SJSA1 (cell line): Measurements from ENCODE around the gene CCDC78. TPM values are rescaled to one million over a fixed set of nuclear protein-coding genes. Genes with fewer than 3 reads are reported as not detected.

ENCODE experiments used
- DNase-seq, 2 experiments: peaks; one replicate each; pipeline ENCODE4 v3.0.0-alpha.2; 2015 to 2020; ENCODE audit warnings: low spot score in 2 of 2, low read depth in 1 of 2
- H3K27ac ChIP-seq: fragments of 250-450 bp; sonication (Bioruptor Pico); 2 replicates; pipeline ENCODE4 v1.5.1; 2020; ENCODE audit warnings: mild to moderate bottlenecking, moderate library complexity
- H3K27me3 ChIP-seq: fragments of 250-450 bp; sonication (Bioruptor Pico); replicated peaks from 2 replicates; pipeline ENCODE4 v1.5.1; 2020; ENCODE audit warnings: mild to moderate bottlenecking, moderate library complexity
- H3K36me3 ChIP-seq: fragments of 250-450 bp; sonication (Bioruptor Pico); 2 replicates; pipeline ENCODE4 v1.5.1; 2020; ENCODE audit warnings: mild to moderate bottlenecking
- H3K4me1 ChIP-seq: fragments of 250-450 bp; sonication (Bioruptor Pico); replicated peaks from 2 replicates; pipeline ENCODE4 v1.6.1; 2021; ENCODE audit warnings: mild to moderate bottlenecking
- H3K4me3 ChIP-seq: fragments of 250-450 bp; sonication (Bioruptor Pico); 2 replicates; pipeline ENCODE4 v1.5.1; 2020; ENCODE audit warnings: mild to moderate bottlenecking
- H3K9me3 ChIP-seq: fragments of 250-450 bp; sonication (Bioruptor Pico); replicated peaks from 2 replicates; pipeline ENCODE4 v1.5.1; 2020; ENCODE audit warnings: mild to moderate bottlenecking
- total RNA-seq: library from RNA; depleted of rRNA; stranded (reverse); fragments of >200 nt; shearing (Covaris generic); gene quantifications from 2 replicates; pipeline ENCODE4 v1.2.3, GENCODE V29; 2014; rRNA removed

The CCDC78 gene
- 0.26 TPM in 1 of 2 replicates, not detected in the other for total RNA-seq

GRCh38 chr16:726438-727290, at the start of gene CCDC78, which contains the start of gene HAGHL:
CCDC78 (minus strand) TSS chr16:726443; CDS start chr16:726367, 76 bp downstream.
HAGHL (plus strand) TSS chr16:727106; CDS start chr16:727510, 404 bp downstream.
- Histone ChIP-seq H3K27me3 (peaks cover 24% of the 10 kb centered on the region), H3K4me3 (peak within 1 kb of the TSS; percentile 30), H3K4me1 (peaks cover 24% of the 10 kb centered on the region), H3K9me3 (no peaks in the 10 kb centered on the region), H3K36me3 (peaks cover 9% of the 10 kb centered on the region), H3K27ac (no peak within 1 kb of the TSS)
- DNase-seq, result no peak

- no peaks in the 10 kb centered on the region for H3K36me3 ChIP-seq
- H3K4me3 ChIP-seq, result no peak overlapping the region
- H3K4me1 ChIP-seq, result no peaks in the 10 kb centered on the region
- H3K27ac ChIP-seq, result no peak overlapping the region
- no peaks in the 10 kb centered on the region for H3K27me3 ChIP-seq
- DNase-seq, result no peak
- no peaks in the 10 kb centered on the region for H3K9me3 ChIP-seq
These were observed 49.1 kb upstream of the CCDC78 start for GRCh38 chr16:775236-775796.

- no peak for DNase-seq
- no peaks in the 10 kb centered on the region for H3K4me1 ChIP-seq
- no peaks in the 10 kb centered on the region for H3K36me3 ChIP-seq
- H3K27ac ChIP-seq, result no peak overlapping the region
- no peak overlapping the region for H3K4me3 ChIP-seq
- no peaks in the 10 kb centered on the region for H3K9me3 ChIP-seq
- H3K27me3 ChIP-seq, result no peaks in the 10 kb centered on the region
These were observed 48.1 kb upstream of the CCDC78 start for GRCh38 chr16:774086-775001.

GRCh38 chr16:772959-773358, 46.7 kb upstream of the CCDC78 start:
- no peaks in the 10 kb centered on the region for H3K27me3 ChIP-seq
- DNase-seq, result no peak
- H3K36me3 ChIP-seq, result no peaks in the 10 kb centered on the region
- H3K4me1 ChIP-seq, result no peaks in the 10 kb centered on the region
- no peak overlapping the region for H3K4me3 ChIP-seq
- no peak overlapping the region for H3K27ac ChIP-seq
- H3K9me3 ChIP-seq, result no peaks in the 10 kb centered on the region

- no peaks in the 10 kb centered on the region for H3K36me3 ChIP-seq
- no peaks in the 10 kb centered on the region for H3K4me1 ChIP-seq
- no peaks in the 10 kb centered on the region for H3K9me3 ChIP-seq
These were observed 44.2 kb upstream of the CCDC78 start for GRCh38 chr16:770411-770810.

GRCh38 chr16:769934-770333, 43.7 kb upstream of the CCDC78 start:
- H3K27me3 ChIP-seq, result no peaks in the 10 kb centered on the region
- H3K27ac ChIP-seq, result no peak overlapping the region
- DNase-seq, result no peak
- H3K36me3 ChIP-seq, result no peaks in the 10 kb centered on the region
- no peaks in the 10 kb centered on the region for H3K9me3 ChIP-seq
- H3K4me1 ChIP-seq, result no peaks in the 10 kb centered on the region
- no peak overlapping the region for H3K4me3 ChIP-seq

More at GRCh38 chr16:770411-770810, 44.2 kb upstream of the CCDC78 start:
- Histone ChIP-seq H3K27ac (no peak overlapping the region), H3K27me3 (no peaks in the 10 kb centered on the region), H3K4me3 (no peak overlapping the region)
- no peak for DNase-seq

GRCh38 chr16:769184-769784, 43.0 kb upstream of the CCDC78 start:
- no peak for DNase-seq
- no peak overlapping the region for H3K4me3 ChIP-seq
- 0 out of 2 replicates have a peak, but pooled peaks cover under 1% of the 10 kb centered on the region for H3K27me3 ChIP-seq
- H3K27ac ChIP-seq, result no peak overlapping the region
- no peaks in the 10 kb centered on the region for H3K4me1 ChIP-seq
- no peaks in the 10 kb centered on the region for H3K9me3 ChIP-seq
- no peaks in the 10 kb centered on the region for H3K36me3 ChIP-seq

GRCh38 chr16:768428-768827, 42.2 kb upstream of the CCDC78 start:
- H3K27ac ChIP-seq, result no peak overlapping the region
- H3K9me3 ChIP-seq, result no peaks in the 10 kb centered on the region
- no peak for DNase-seq
- no peaks in the 10 kb centered on the region for H3K36me3 ChIP-seq
- no peaks in the 10 kb centered on the region for H3K4me1 ChIP-seq
- H3K4me3 ChIP-seq, result no peak overlapping the region
- 0 out of 2 replicates have a peak, but pooled peaks cover 5% of the 10 kb centered on the region for H3K27me3 ChIP-seq

- Histone ChIP-seq H3K36me3 (no peaks in the 10 kb centered on the region), H3K4me3 (no peak overlapping the region), H3K27ac (no peak overlapping the region), H3K27me3 (0 out of 2 replicates have a peak, but pooled peaks cover 8% of the 10 kb centered on the region), H3K4me1 (no peaks in the 10 kb centered on the region), H3K9me3 (no peaks in the 10 kb centered on the region)
- no peak for DNase-seq
These were observed 41.5 kb upstream of the CCDC78 start for GRCh38 chr16:767743-768235.

GRCh38 chr16:766820-767640, 40.8 kb upstream of the CCDC78 start:
- no peak for DNase-seq
- H3K36me3 ChIP-seq, result no peaks in the 10 kb centered on the region

GRCh38 chr16:766008-766819, 40.0 kb upstream of the CCDC78 start:
- no peak overlapping the region for H3K4me3 ChIP-seq
- no peaks in the 10 kb centered on the region for H3K4me1 ChIP-seq
- no peak overlapping the region for H3K27ac ChIP-seq
- H3K27me3 ChIP-seq, result 0 out of 2 replicates have a peak, but pooled peaks cover 16% of the 10 kb centered on the region
- no peak for DNase-seq
- no peaks in the 10 kb centered on the region for H3K36me3 ChIP-seq
- no peaks in the 10 kb centered on the region for H3K9me3 ChIP-seq

More at GRCh38 chr16:766820-767640, 40.8 kb upstream of the CCDC78 start:
- no peaks in the 10 kb centered on the region for H3K9me3 ChIP-seq
- 0 out of 2 replicates have a peak, but pooled peaks cover 10% of the 10 kb centered on the region for H3K27me3 ChIP-seq
- H3K4me3 ChIP-seq, result no peak overlapping the region
- H3K27ac ChIP-seq, result no peak overlapping the region
- H3K4me1 ChIP-seq, result no peaks in the 10 kb centered on the region

- DNase-seq, result no peak
- H3K9me3 ChIP-seq, result no peaks in the 10 kb centered on the region
- H3K4me3 ChIP-seq, result no peak overlapping the region
- H3K27me3 ChIP-seq, result peaks cover 21% of the 10 kb centered on the region; the same call in 1 of the 2 replicates
- H3K27ac ChIP-seq, result no peak overlapping the region
- H3K4me1 ChIP-seq, result no peaks in the 10 kb centered on the region; the same call in 1 of the 2 replicates
- no peaks in the 10 kb centered on the region for H3K36me3 ChIP-seq
These were observed 39.2 kb upstream of the CCDC78 start for GRCh38 chr16:765488-765865.
